WTC11 (cell line): ENCODE data around the gene CD69. TPM values are rescaled to one million over a fixed set of nuclear protein-coding genes. Genes with fewer than 3 reads are reported as not detected.

Source experiments
- ATAC-seq: fragments of 200-7000 bp; cut with Tn5 transposase; 2 replicates; pipeline ENCODE4 v1.10.0; 2021; ENCODE audit warnings: mild to moderate bottlenecking, moderate library complexity
- CTCF ChIA-PET: fragments of 300-600 bp; sonication (Branson Sonifier 250); formaldehyde crosslinking; loops from one replicate; lab custom pipeline; 2021; ENCODE audit warnings: antibody characterized with exemption; lab: Charles Lee
- POLR2A ChIA-PET: fragments of 350-600 bp; sonication (Branson Sonifier 250); formaldehyde crosslinking; loops from one replicate; lab custom pipeline; 2021; ENCODE audit warnings: antibody characterized with exemption; lab: Charles Lee
- DNase-seq: peaks from one replicate; pipeline ENCODE4 v3.0.0; 2021; ENCODE audit warnings: low spot score
- H3K27ac Mint-ChIP-seq: 2 replicates; pipeline ENCODE4 v1.8.0; 2021; ENCODE audit warnings: mixed read lengths
- H3K27me3 Mint-ChIP-seq: 2 replicates; pipeline ENCODE4 v1.8.0; 2021; ENCODE audit warnings: low read depth, mild to moderate bottlenecking, moderate library complexity, mixed read lengths
- H3K36me3 Mint-ChIP-seq: 2 replicates; pipeline ENCODE4 v1.8.0; 2021; ENCODE audit warnings: mixed read lengths
- H3K4me1 Mint-ChIP-seq: 2 replicates; pipeline ENCODE4 v1.8.0; 2022; ENCODE audit warnings: mixed read lengths
- H3K4me3 Mint-ChIP-seq: 2 replicates; pipeline ENCODE4 v1.8.0; 2021; ENCODE audit warnings: mild to moderate bottlenecking, moderate library complexity, mixed read lengths
- H3K9me3 Mint-ChIP-seq: 2 replicates; pipeline ENCODE4 v1.8.0; 2021; ENCODE audit warnings: mixed read lengths
- ATF1 ChIP-seq: sonication (generic); formaldehyde crosslinking; IDR thresholded peaks from 2 replicates; pipeline ENCODE4 v1.8.1; 2023; ENCODE audit warnings: mild to moderate bottlenecking, moderate library complexity, missing genetic modification reagents
- ATF6 ChIP-seq: sonication (generic); formaldehyde crosslinking; IDR thresholded peaks from 2 replicates; pipeline ENCODE4 v1.8.1; 2023; ENCODE audit warnings: mild to moderate bottlenecking, missing genetic modification reagents
- CDX4 ChIP-seq: fragments of 250-450 bp; sonication (Bioruptor Pico); IDR thresholded peaks from 2 replicates; pipeline ENCODE4 v1.9.0; 2021; ENCODE audit warnings: moderate library complexity, mild to moderate bottlenecking, inconsistent platforms, borderline replicate concordance
- E2F5 ChIP-seq: sonication (generic); formaldehyde crosslinking; IDR thresholded peaks from 2 replicates; pipeline ENCODE4 v1.8.1; 2022; ENCODE audit warnings: mild to moderate bottlenecking, moderate library complexity, missing genetic modification reagents
- ELF4 ChIP-seq: sonication (generic); formaldehyde crosslinking; IDR thresholded peaks from 2 replicates; pipeline ENCODE4 v1.8.1; 2022; ENCODE audit warnings: low read depth, mild to moderate bottlenecking, moderate library complexity, missing genetic modification reagents
- FOXP1 ChIP-seq: sonication (generic); formaldehyde crosslinking; IDR thresholded peaks from 2 replicates; pipeline ENCODE4 v1.8.0; 2022; ENCODE audit warnings: missing genetic modification reagents, mild to moderate bottlenecking, moderate library complexity, borderline replicate concordance
- JUN ChIP-seq: sonication (generic); formaldehyde crosslinking; IDR thresholded peaks from 2 replicates; pipeline ENCODE4 v1.8.0; 2023; ENCODE audit warnings: mild to moderate bottlenecking, missing genetic modification reagents
- NFE2L1 ChIP-seq: sonication (generic); formaldehyde crosslinking; IDR thresholded peaks from 2 replicates; pipeline ENCODE4 v1.8.1; 2023; ENCODE audit warnings: missing genetic modification reagents
- NR3C1 ChIP-seq: sonication (generic); formaldehyde crosslinking; conservative IDR thresholded peaks from 2 replicates; pipeline ENCODE4 v1.8.1; 2023; ENCODE audit warnings: low read depth, mild to moderate bottlenecking, missing genetic modification reagents
- SMAD4 ChIP-seq: sonication (generic); formaldehyde crosslinking; IDR thresholded peaks from 2 replicates; pipeline ENCODE4 v1.8.0; 2022; ENCODE audit warnings: mild to moderate bottlenecking, missing genetic modification reagents
- SOX15 ChIP-seq: fragments of 250-450 bp; sonication (Bioruptor Pico); IDR thresholded peaks from 2 replicates; pipeline ENCODE4 v1.9.0; 2021; ENCODE audit warnings: mild to moderate bottlenecking
- TCF7 ChIP-seq: sonication (generic); formaldehyde crosslinking; IDR thresholded peaks from 2 replicates; pipeline ENCODE4 v1.8.0; 2022; ENCODE audit warnings: mild to moderate bottlenecking, low read depth, missing genetic modification reagents, moderate library complexity
- ZBTB21 ChIP-seq: sonication (generic); formaldehyde crosslinking; IDR thresholded peaks from 2 replicates; pipeline ENCODE4 v1.8.1; 2023; ENCODE audit warnings: mild to moderate bottlenecking, missing genetic modification reagents, borderline replicate concordance
- ZNF121 ChIP-seq: sonication (generic); formaldehyde crosslinking; IDR thresholded peaks from 2 replicates; pipeline ENCODE4 v1.8.0; 2023; ENCODE audit warnings: missing genetic modification reagents
- ZNF263 ChIP-seq: sonication (generic); formaldehyde crosslinking; IDR thresholded peaks from 2 replicates; pipeline ENCODE4 v1.8.1; 2022; ENCODE audit warnings: low read depth, mild to moderate bottlenecking, moderate library complexity, missing genetic modification reagents
- ZNF425 ChIP-seq: fragments of 250-450 bp; sonication (Bioruptor Pico); conservative IDR thresholded peaks from 2 replicates; pipeline ENCODE4 v1.9.0; 2021; ENCODE audit warnings: mild to moderate bottlenecking
- ZNF512 ChIP-seq: sonication (generic); formaldehyde crosslinking; IDR thresholded peaks from 2 replicates; pipeline ENCODE4 v1.8.1; 2022; ENCODE audit warnings: missing genetic modification reagents, borderline replicate concordance
- ZNF532 ChIP-seq: fragments of 250-450 bp; sonication (Bioruptor Pico); IDR thresholded peaks from 2 replicates; pipeline ENCODE4 v1.9.0; 2021; ENCODE audit warnings: mild to moderate bottlenecking, borderline replicate concordance
- total RNA-seq: library from RNA; stranded (reverse); gene quantifications from 3 replicates; pipeline ENCODE4 v1.2.3, GENCODE V29; 2021

Gene CD69
- total RNA-seq, 1 experiment from 2014 or later, result 0.42 TPM

GRCh38 chr12:9719790-9720189 is 40.9 kb downstream of the CD69 start:
- Mint-ChIP-seq H3K27me3 (no peaks in the 10 kb centered on the region; the same call in 1 of the 2 replicates), H3K4me3 (no peak overlapping the region), H3K27ac (no peak overlapping the region), H3K4me1 (no peaks in the 10 kb centered on the region), H3K36me3 (no peaks in the 10 kb centered on the region)
- CTCF ChIA-PET, result no interaction called here
- ATAC-seq, result no peak
- TF ChIP-seq TCF7 (CRISPR knock-in tag), result no peak
- TF ChIP-seq NFE2L1 (CRISPR knock-in tag), result no peak
- TF ChIP-seq ZNF532, result no peak
- TF ChIP-seq E2F5 (CRISPR knock-in tag), result no peak
- no peak for TF ChIP-seq ZNF121
- TF ChIP-seq ZNF263 (CRISPR knock-in tag), result no peak
- TF ChIP-seq NR3C1 (CRISPR knock-in tag), result no peak
- TF ChIP-seq ELF4 (CRISPR knock-in tag), result no peak
- no peak for TF ChIP-seq FOXP1 (CRISPR knock-in tag)
- TF ChIP-seq ZNF425 (CRISPR knock-in tag), result no peak
- TF ChIP-seq SOX15 (CRISPR knock-in tag), result no peak
- no peak for TF ChIP-seq SMAD4 (CRISPR knock-in tag)
- TF ChIP-seq CDX4 (CRISPR knock-in tag), result no peak
- no peak for TF ChIP-seq ZBTB21 (CRISPR knock-in tag)
- no peak for TF ChIP-seq JUN (CRISPR knock-in tag)
- TF ChIP-seq, all 79 proteins: peak for 0
- no peak for DNase-seq
- no peaks in the 10 kb centered on the region for H3K9me3 Mint-ChIP-seq
- POLR2A ChIA-PET, result no interaction called here

GRCh38 chr12:9718968-9719367 is 41.7 kb downstream of the CD69 start:
- ChIA-PET POLR2A (no interaction called here), CTCF (no interaction called here)
- no peak overlapping the region for H3K4me3 Mint-ChIP-seq

More at GRCh38 chr12:9718968-9719367, 41.7 kb downstream of the CD69 start:
- H3K4me1 Mint-ChIP-seq, result no peaks in the 10 kb centered on the region
- DNase-seq (no peak), ATAC-seq (no peak)
- H3K27me3 Mint-ChIP-seq, result no peaks in the 10 kb centered on the region; the same call in 1 of the 2 replicates
- H3K9me3 Mint-ChIP-seq, result no peaks in the 10 kb centered on the region
- TF ChIP-seq ZNF512 (CRISPR knock-in tag), result no peak
- TF ChIP-seq ZBTB21 (CRISPR knock-in tag), result no peak
- no peak for TF ChIP-seq SMAD4 (CRISPR knock-in tag)
- TF ChIP-seq ATF1 (CRISPR knock-in tag), result no peak
- no peak for TF ChIP-seq ATF6
- H3K36me3 Mint-ChIP-seq, result no peaks in the 10 kb centered on the region
- H3K27ac Mint-ChIP-seq, result no peak overlapping the region
